Measurements from ENCODE around the gene SCRG1.

SCRG1 gene

DNA sequence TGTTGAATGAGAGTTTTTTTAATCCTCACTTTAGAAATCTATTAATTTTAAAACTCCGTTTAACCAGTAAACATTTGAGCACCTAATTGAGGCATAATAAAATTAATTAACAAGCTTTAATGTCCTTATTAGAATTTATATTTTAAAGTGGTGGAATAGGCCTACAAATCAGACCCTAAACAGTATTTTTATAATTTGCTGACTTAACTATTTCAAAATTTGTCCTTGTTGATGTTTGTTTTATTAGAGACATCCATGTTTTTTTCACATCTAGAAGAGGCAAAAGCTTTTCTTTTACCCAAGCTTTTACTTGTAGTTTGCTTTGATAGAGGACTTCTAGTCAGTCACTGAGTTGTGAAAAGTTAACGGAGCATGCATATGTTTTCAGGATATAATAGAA lies 24.3 kb downstream of the SCRG1 start:
- FAIRE-seq, result no peak
- TF ChIP-seq POLR2AphosphoS5 (IDR thresholded peaks at IDR 0.05; ENCODE audit: low read depth, low read length), result no peak
- TF ChIP-seq POLR2A (IDR thresholded peaks at IDR 0.05; ENCODE audit: low read depth, low read length), result no peak
- TF ChIP-seq TAF1 (IDR thresholded peaks at IDR 0.05; ENCODE audit: borderline replicate concordance, low read depth, low read length), result no peak
- DNase-seq (ENCODE audit: insufficient read length), result no peak

DNA sequence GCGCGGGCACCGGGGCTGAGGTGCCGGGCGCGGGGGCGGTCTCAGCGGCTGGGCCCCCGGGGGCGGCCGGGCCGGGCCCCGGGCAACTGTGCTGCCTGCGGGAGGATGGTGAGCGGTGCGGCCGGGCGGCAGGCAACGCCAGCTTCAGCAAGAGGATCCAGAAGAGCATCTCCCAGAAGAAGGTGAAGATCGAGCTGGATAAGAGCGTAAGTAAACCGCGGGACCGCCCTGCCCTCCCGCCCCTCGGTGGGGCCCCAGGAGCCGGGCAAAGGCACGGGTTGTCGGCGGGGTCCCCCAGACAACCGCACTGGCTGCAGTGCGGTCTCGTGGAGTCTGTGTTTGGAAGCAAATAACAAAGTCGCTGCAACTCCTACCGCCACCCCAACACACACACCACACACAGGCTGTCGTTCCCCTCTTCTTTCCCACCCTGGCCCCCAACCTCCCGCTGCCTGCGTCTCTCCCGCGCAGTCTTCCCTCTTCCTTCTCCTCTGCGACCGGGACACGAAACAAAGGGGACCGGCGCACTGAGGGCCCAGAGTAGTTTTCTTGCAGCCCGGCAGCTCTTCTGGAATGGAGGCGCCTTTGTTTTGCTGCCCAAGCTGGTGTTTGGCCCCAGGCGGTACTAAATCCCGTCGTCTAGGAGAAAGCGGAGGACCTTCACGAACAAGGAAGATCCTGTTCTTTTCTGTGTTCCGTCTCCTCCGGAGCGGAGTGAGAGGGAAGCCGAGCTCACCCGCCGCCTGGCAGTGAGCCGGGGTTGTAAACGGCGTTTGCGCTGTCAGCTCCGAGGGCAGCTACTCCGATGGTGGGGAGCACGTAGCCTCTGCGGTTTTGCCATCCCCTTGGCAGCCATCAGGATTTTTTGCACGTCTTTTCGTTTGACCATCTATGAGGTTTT lies 27.4 kb downstream of the SCRG1 start:
- FAIRE-seq, result peak; percentile 83
- peak; percentile 24 for DNase-seq (ENCODE audit: insufficient read length)
- TF ChIP-seq POLR2AphosphoS5 (IDR thresholded peaks at IDR 0.05; ENCODE audit: low read depth, low read length) (no peak), POLR2A (IDR thresholded peaks at IDR 0.05; ENCODE audit: low read depth, low read length) (no peak), TAF1 (IDR thresholded peaks at IDR 0.05; ENCODE audit: borderline replicate concordance, low read depth, low read length) (no peak)

DNA sequence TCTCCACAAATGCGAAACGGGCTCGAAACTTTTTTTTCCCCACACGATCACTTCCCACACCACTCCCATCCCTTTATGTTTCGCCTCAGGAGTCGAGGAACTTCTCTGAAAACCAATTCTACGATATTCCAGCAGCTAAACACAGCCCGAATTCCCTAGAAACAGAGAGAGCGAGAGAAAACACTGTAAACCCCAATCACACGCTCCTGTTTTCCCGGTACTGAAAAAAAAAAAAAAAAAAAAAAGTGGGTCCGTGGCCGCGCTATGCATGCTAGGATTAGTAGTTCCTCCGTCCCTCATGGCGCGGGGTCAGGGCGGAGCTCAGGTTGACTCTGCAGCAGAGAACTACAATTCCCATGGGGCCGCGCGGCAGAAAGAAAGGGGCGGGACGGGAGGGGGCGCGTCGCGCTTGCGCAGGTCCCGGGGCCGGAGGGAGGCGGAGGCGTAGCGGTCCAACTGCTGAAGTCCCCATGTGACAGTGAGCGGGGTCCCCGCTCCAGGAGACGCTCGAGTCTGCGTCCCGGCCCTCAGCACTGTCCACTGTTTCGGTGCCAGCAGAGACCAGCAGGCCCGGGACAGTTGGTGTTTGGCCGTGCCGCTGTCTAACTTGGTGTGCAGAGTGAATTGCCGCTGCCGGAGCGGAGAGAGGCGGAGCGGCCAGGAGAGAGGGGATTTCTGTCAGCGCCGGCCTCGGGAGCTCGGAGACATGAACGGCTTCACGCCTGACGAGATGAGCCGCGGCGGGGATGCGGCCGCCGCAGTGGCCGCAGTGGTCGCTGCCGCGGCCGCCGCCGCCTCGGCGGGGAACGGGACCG lies 28.2 kb downstream of the SCRG1 start, which contains the start of gene SAP30:
TSS of gene SAP30 (plus strand) at position 478 of the 815 bp plus-strand sequence. CDS start at position 707, 229 bp downstream.
- TF ChIP-seq TAF1 (IDR thresholded peaks at IDR 0.05; ENCODE audit: borderline replicate concordance, low read depth, low read length) (0 out of 2 replicates have a peak, but pooled peaks have one; percentile 11), POLR2AphosphoS5 (IDR thresholded peaks at IDR 0.05; ENCODE audit: low read depth, low read length) (peak; percentile 89), POLR2A (IDR thresholded peaks at IDR 0.05; ENCODE audit: low read depth, low read length) (peak; percentile 94)
- peak; percentile 69 for DNase-seq (ENCODE audit: insufficient read length)
- FAIRE-seq, result no peak

DNA sequence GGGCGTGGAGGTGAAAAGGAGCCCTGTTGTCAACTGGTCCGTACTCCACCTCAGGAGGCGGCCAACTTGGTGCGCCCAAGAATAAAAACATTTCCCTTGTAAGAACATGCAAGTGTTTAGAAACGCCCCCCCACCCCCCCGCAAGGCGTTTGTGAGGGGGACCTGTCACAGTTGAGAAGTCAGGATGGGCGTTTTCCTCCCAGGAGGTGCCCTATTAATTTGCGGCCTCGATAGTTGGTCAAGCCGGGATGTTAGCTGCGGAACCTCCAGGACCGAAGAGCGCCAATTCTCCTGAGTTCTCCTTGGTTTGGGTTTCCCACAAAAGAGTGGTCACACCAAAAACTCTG lies 28.8 kb downstream of the SCRG1 start:
- DNase-seq (ENCODE audit: insufficient read length) (no peak), FAIRE-seq (no peak)
- TF ChIP-seq POLR2A (IDR thresholded peaks at IDR 0.05; ENCODE audit: low read depth, low read length) (no peak), POLR2AphosphoS5 (IDR thresholded peaks at IDR 0.05; ENCODE audit: low read depth, low read length) (no peak), TAF1 (IDR thresholded peaks at IDR 0.05; ENCODE audit: borderline replicate concordance, low read depth, low read length) (no peak)

DNA sequence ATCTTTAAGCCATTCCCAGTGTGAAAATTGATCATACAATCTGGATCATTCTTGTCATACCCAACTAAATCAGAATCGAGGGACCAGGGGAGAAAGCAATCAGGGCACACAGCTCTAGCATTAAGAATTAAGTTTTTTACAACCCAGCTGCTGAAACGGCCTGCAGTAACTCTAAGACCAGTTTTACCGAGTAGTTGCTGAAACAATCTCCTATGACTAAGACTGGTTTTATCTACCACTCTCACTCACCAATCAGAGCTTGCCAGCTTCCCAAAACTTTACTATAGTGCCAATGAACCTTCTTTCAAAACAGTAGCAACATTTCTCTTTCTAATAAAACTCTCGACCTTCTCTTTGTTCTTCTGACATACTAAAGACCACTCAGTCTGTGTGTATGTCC lies 31.0 kb downstream of the SCRG1 start:
- FAIRE-seq, result peak; percentile 80
- TF ChIP-seq TAF1 (IDR thresholded peaks at IDR 0.05; ENCODE audit: borderline replicate concordance, low read depth, low read length), result no peak
- TF ChIP-seq POLR2A (IDR thresholded peaks at IDR 0.05; ENCODE audit: low read depth, low read length), result no peak
- TF ChIP-seq POLR2AphosphoS5 (IDR thresholded peaks at IDR 0.05; ENCODE audit: low read depth, low read length), result no peak
- DNase-seq (ENCODE audit: insufficient read length), result no peak

DNA sequence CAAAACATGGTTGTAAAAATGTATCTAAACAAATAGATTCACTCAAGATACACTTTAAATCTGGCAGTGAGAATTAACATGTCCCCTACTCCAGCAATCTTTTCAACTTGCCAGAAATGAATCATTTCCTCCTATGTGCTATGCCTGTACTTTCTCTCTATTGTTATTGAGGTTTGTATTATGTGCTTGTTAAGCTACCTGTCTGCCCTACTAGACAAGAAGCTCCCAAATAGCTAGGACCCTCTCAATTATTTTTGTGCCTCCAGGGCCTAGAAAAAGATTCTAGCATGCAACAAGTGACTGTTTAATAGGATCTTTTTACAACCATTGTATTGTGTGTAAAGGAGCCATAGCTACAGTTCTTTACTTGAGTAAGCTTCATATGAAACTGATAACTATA lies 31.6 kb downstream of the SCRG1 start:
- FAIRE-seq (peak; percentile 84), DNase-seq (ENCODE audit: insufficient read length) (no peak)
- TF ChIP-seq POLR2AphosphoS5 (IDR thresholded peaks at IDR 0.05; ENCODE audit: low read depth, low read length) (no peak), TAF1 (IDR thresholded peaks at IDR 0.05; ENCODE audit: borderline replicate concordance, low read depth, low read length) (no peak), POLR2A (IDR thresholded peaks at IDR 0.05; ENCODE audit: low read depth, low read length) (no peak)

DNA sequence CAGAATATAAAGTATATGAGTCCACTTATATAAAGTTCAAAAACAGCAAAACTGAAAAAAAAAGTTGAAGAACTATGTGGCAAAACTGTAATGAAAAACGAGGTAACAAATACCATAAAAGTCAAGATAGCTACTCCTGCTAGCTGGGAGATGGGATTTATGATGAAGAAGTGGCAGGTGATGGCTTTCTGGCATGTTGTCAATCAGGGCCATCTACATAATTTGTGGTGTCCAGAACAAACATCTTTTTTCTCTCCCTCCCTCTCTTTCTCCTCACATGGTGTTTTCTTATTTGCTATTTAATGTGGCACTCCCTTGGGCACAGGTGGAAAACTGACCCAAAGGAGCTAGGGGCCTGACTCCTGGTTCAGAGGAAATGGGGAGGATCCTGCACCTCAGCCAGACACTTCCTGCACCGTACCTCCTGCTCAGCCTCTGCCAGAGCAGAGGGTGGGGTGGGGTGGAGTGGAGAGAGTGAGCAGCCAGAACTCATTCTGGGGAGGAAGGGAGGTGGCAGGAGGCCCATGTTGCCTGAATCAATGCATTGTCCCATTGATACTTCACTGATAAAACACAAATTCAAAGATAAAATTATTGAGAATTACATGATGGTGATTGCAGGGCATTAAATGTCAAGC lies 33.4 kb downstream of the SCRG1 start:
- FAIRE-seq (no peak), DNase-seq (ENCODE audit: insufficient read length) (no peak)
- TF ChIP-seq POLR2AphosphoS5 (IDR thresholded peaks at IDR 0.05; ENCODE audit: low read depth, low read length) (no peak), POLR2A (IDR thresholded peaks at IDR 0.05; ENCODE audit: low read depth, low read length) (no peak), TAF1 (IDR thresholded peaks at IDR 0.05; ENCODE audit: borderline replicate concordance, low read depth, low read length) (no peak)

DNA sequence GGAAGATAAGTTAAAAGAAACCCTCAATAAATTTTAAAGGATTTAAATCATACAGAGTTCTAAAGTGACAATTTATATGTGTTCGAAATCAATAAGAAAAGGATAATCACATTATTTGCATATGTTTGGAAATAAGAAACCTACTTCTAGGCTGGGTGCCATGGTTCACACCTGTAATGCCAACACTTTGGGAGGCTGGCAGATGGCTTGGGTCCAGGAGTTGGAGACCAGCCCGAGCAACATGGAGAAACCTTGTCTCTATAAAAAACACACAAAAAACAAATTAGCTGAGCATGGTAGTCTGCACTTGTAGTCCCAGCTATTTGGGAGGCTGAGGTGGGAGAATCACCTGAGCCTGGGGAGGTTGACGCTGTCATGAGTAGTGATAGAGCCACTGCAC lies 36.2 kb downstream of the SCRG1 start:
- no peak for TF ChIP-seq POLR2AphosphoS5 (IDR thresholded peaks at IDR 0.05; ENCODE audit: low read depth, low read length)
- TF ChIP-seq TAF1 (IDR thresholded peaks at IDR 0.05; ENCODE audit: borderline replicate concordance, low read depth, low read length), result no peak
- no peak for TF ChIP-seq POLR2A (IDR thresholded peaks at IDR 0.05; ENCODE audit: low read depth, low read length)
- DNase-seq (ENCODE audit: insufficient read length), result no peak
- no peak for FAIRE-seq

DNA sequence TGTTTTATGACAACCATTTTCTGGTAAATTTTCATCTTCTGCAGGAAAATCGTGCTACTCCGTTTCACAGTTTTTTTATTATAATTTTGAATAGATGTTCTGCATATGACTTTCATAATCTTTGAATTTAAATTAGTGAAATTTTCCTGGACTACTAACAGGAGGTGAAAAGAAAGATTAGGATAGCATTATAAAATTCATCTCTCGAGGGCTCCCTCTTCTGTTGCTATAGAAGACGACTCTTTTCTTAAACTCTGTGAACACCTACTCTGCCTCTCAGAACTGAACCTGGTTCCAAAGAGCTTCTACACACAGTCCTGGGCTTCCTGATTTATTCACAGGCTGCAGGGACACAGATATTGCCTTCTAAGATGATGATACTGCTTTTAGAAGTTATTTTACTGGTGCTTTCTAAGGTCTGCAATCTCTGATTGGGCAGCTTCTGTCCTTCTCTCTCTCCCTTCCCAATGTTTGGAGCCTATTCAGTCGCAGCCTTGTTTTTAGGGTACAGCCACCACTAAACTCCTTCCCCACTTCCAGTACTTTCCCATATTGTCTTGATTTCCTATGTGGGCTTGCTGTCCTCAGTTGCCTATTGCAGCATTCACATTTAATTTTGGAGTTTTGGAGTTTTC lies 38.2 kb downstream of the SCRG1 start:
- FAIRE-seq (no peak), DNase-seq (ENCODE audit: insufficient read length) (no peak)
- no peak for TF ChIP-seq TAF1 (IDR thresholded peaks at IDR 0.05; ENCODE audit: borderline replicate concordance, low read depth, low read length)
- no peak for TF ChIP-seq POLR2AphosphoS5 (IDR thresholded peaks at IDR 0.05; ENCODE audit: low read depth, low read length)
- TF ChIP-seq POLR2A (IDR thresholded peaks at IDR 0.05; ENCODE audit: low read depth, low read length), result no peak

DNA sequence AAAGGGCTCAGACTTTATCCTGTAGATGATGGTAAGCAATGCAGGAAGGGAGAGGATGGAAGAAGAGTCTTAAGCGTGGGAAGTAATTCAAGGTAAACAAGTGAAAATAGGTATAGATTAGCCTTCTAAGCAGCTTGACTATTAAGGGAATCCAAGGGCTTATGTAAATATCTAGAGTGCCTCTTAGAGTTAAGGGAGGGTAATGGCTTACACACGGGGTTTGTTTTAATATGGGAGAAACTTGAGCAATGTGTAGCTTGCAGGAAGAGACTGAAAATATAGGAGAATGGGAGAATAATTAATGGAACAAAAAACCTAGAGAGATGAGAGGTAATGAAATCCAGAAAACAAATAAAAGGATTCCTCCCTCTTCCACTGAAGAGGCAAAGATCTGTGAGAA lies 41.0 kb downstream of the SCRG1 start:
- DNase-seq (ENCODE audit: insufficient read length) (no peak), FAIRE-seq (no peak)
- TF ChIP-seq POLR2A (IDR thresholded peaks at IDR 0.05; ENCODE audit: low read depth, low read length) (no peak), POLR2AphosphoS5 (IDR thresholded peaks at IDR 0.05; ENCODE audit: low read depth, low read length) (no peak), TAF1 (IDR thresholded peaks at IDR 0.05; ENCODE audit: borderline replicate concordance, low read depth, low read length) (no peak)

DNA sequence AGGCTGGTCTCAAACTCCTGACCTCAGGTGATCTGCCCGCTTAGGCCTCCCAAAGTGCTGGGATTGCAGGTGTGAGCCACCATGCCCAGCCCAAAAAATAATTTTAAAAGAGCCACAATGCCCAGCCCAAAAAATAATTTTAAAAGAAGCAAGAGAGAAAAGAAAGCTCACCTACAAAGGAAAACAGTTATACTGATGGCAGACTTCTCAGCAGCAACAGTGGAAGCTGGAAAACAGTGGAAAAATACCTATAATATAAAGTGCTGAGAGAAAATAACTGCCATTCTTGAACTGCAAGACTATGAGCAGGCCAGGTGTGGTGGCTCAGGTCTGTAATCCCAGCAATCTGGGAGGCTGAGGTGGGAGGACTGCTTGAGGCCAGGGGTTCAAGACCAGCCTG lies 51.4 kb downstream of the SCRG1 start:
- TF ChIP-seq POLR2AphosphoS5 (IDR thresholded peaks at IDR 0.05; ENCODE audit: low read depth, low read length), result no peak
- TF ChIP-seq TAF1 (IDR thresholded peaks at IDR 0.05; ENCODE audit: borderline replicate concordance, low read depth, low read length), result no peak
- no peak for TF ChIP-seq POLR2A (IDR thresholded peaks at IDR 0.05; ENCODE audit: low read depth, low read length)
- FAIRE-seq (no peak), DNase-seq (ENCODE audit: insufficient read length) (no peak)
